Activated naive CD8-positive, alpha-beta T cell (primary cell): ENCODE results near the gene CCDC146.

Experiments used
- H3K27ac Mint-ChIP-seq: one replicate; pipeline ENCODE4 v1.8.0; 2021; ENCODE audit warnings: mixed read lengths
- H3K27me3 Mint-ChIP-seq: one replicate; pipeline ENCODE4 v1.8.0; 2021; ENCODE audit warnings: mixed read lengths
- H3K36me3 Mint-ChIP-seq: one replicate; pipeline ENCODE4 v1.8.0; 2021; ENCODE audit warnings: mixed read lengths
- H3K4me1 Mint-ChIP-seq: one replicate; pipeline ENCODE4 v1.8.0; 2021; ENCODE audit warnings: low read depth, mixed read lengths
- H3K4me3 Mint-ChIP-seq: one replicate; pipeline ENCODE4 v1.8.0; 2021; ENCODE audit warnings: mild to moderate bottlenecking, mixed read lengths
- H3K9me3 Mint-ChIP-seq: one replicate; pipeline ENCODE4 v1.8.0; 2021; ENCODE audit warnings: low read depth, mixed read lengths

CCDC146 gene

GRCh38 chr7:77244222-77244934 lies 122.0 kb downstream of the CCDC146 start:
- Mint-ChIP-seq H3K27me3 (no peaks in the 10 kb centered on the region), H3K4me1 (peaks cover 6% of the 10 kb centered on the region), H3K9me3 (no peaks in the 10 kb centered on the region), H3K36me3 (peaks cover 8% of the 10 kb centered on the region), H3K27ac (no peak overlapping the region), H3K4me3 (no peak overlapping the region)

GRCh38 chr7:77245015-77245755 lies 122.8 kb downstream of the CCDC146 start:
- H3K27ac Mint-ChIP-seq = no peak overlapping the region
- H3K4me3 Mint-ChIP-seq = no peak overlapping the region

GRCh38 chr7:77246026-77246640 lies 123.7 kb downstream of the CCDC146 start:
- H3K27me3 Mint-ChIP-seq = no peaks in the 10 kb centered on the region
- no peak overlapping the region for H3K27ac Mint-ChIP-seq
- no peaks in the 10 kb centered on the region for H3K9me3 Mint-ChIP-seq
- peaks cover 8% of the 10 kb centered on the region for H3K36me3 Mint-ChIP-seq
- H3K4me1 Mint-ChIP-seq = no peaks in the 10 kb centered on the region
- H3K4me3 Mint-ChIP-seq = no peak overlapping the region

More at GRCh38 chr7:77245015-77245755, 122.8 kb downstream of the CCDC146 start:
- Mint-ChIP-seq H3K36me3 (peaks cover 8% of the 10 kb centered on the region), H3K4me1 (peaks cover under 1% of the 10 kb centered on the region), H3K27me3 (no peaks in the 10 kb centered on the region), H3K9me3 (no peaks in the 10 kb centered on the region)

GRCh38 chr7:77247206-77247850 lies 124.9 kb downstream of the CCDC146 start:
- H3K4me3 Mint-ChIP-seq = no peak overlapping the region
- no peaks in the 10 kb centered on the region for H3K27me3 Mint-ChIP-seq
- H3K9me3 Mint-ChIP-seq = no peaks in the 10 kb centered on the region
- no peak overlapping the region for H3K27ac Mint-ChIP-seq
- no peaks in the 10 kb centered on the region for H3K4me1 Mint-ChIP-seq
- no peaks in the 10 kb centered on the region for H3K36me3 Mint-ChIP-seq

GRCh38 chr7:77248154-77248553 lies 125.7 kb downstream of the CCDC146 start:
- no peaks in the 10 kb centered on the region for H3K9me3 Mint-ChIP-seq
- no peak overlapping the region for H3K27ac Mint-ChIP-seq
- H3K36me3 Mint-ChIP-seq = no peaks in the 10 kb centered on the region
- H3K4me1 Mint-ChIP-seq = no peaks in the 10 kb centered on the region
- no peak overlapping the region for H3K4me3 Mint-ChIP-seq
- no peaks in the 10 kb centered on the region for H3K27me3 Mint-ChIP-seq

- Mint-ChIP-seq H3K9me3 (no peaks in the 10 kb centered on the region), H3K36me3 (no peaks in the 10 kb centered on the region), H3K27me3 (no peaks in the 10 kb centered on the region), H3K27ac (no peak overlapping the region), H3K4me3 (no peak overlapping the region), H3K4me1 (no peaks in the 10 kb centered on the region)
These were observed 130.1 kb downstream of the CCDC146 start for GRCh38 chr7:77252506-77252905.

GRCh38 chr7:77253151-77253550 lies 130.7 kb downstream of the CCDC146 start:
- H3K4me3 Mint-ChIP-seq = no peak overlapping the region
- H3K27ac Mint-ChIP-seq = no peak overlapping the region
- no peaks in the 10 kb centered on the region for H3K4me1 Mint-ChIP-seq
- no peaks in the 10 kb centered on the region for H3K27me3 Mint-ChIP-seq
- H3K9me3 Mint-ChIP-seq = no peaks in the 10 kb centered on the region
- H3K36me3 Mint-ChIP-seq = no peaks in the 10 kb centered on the region

- H3K27ac Mint-ChIP-seq = no peak overlapping the region
- no peaks in the 10 kb centered on the region for H3K36me3 Mint-ChIP-seq
- no peak overlapping the region for H3K4me3 Mint-ChIP-seq
- no peaks in the 10 kb centered on the region for H3K4me1 Mint-ChIP-seq
- H3K9me3 Mint-ChIP-seq = no peaks in the 10 kb centered on the region
- H3K27me3 Mint-ChIP-seq = no peaks in the 10 kb centered on the region
These were observed 132.0 kb downstream of the CCDC146 start for GRCh38 chr7:77254429-77254828.

- Mint-ChIP-seq H3K27me3 (no peaks in the 10 kb centered on the region), H3K9me3 (no peaks in the 10 kb centered on the region), H3K27ac (no peak overlapping the region)
These were observed 132.5 kb downstream of the CCDC146 start for GRCh38 chr7:77254915-77255314.

GRCh38 chr7:77258014-77258413 lies 135.6 kb downstream of the CCDC146 start:
- Mint-ChIP-seq H3K27ac (no peak overlapping the region), H3K4me3 (no peak overlapping the region), H3K36me3 (peaks cover 6% of the 10 kb centered on the region), H3K4me1 (no peaks in the 10 kb centered on the region), H3K27me3 (no peaks in the 10 kb centered on the region), H3K9me3 (no peaks in the 10 kb centered on the region)

More at GRCh38 chr7:77254915-77255314, 132.5 kb downstream of the CCDC146 start:
- Mint-ChIP-seq H3K36me3 (no peaks in the 10 kb centered on the region), H3K4me1 (no peaks in the 10 kb centered on the region), H3K4me3 (no peak overlapping the region)

GRCh38 chr7:77258593-77258992 lies 136.2 kb downstream of the CCDC146 start:
- Mint-ChIP-seq H3K4me3 (no peak overlapping the region), H3K4me1 (no peaks in the 10 kb centered on the region), H3K27me3 (no peaks in the 10 kb centered on the region), H3K9me3 (no peaks in the 10 kb centered on the region), H3K27ac (no peak overlapping the region), H3K36me3 (peaks cover 6% of the 10 kb centered on the region)

GRCh38 chr7:77262316-77262715 lies 139.9 kb downstream of the CCDC146 start:
- Mint-ChIP-seq H3K27me3 (no peaks in the 10 kb centered on the region), H3K9me3 (no peaks in the 10 kb centered on the region), H3K27ac (no peak overlapping the region), H3K36me3 (peaks cover 10% of the 10 kb centered on the region), H3K4me1 (no peaks in the 10 kb centered on the region), H3K4me3 (no peak overlapping the region)

GRCh38 chr7:77265666-77266065 lies 143.3 kb downstream of the CCDC146 start:
- Mint-ChIP-seq H3K4me3 (no peak overlapping the region), H3K27me3 (no peaks in the 10 kb centered on the region), H3K27ac (no peak overlapping the region), H3K9me3 (no peaks in the 10 kb centered on the region), H3K36me3 (peaks cover 19% of the 10 kb centered on the region), H3K4me1 (no peaks in the 10 kb centered on the region)

GRCh38 chr7:77266291-77266794 lies 143.9 kb downstream of the CCDC146 start:
- no peaks in the 10 kb centered on the region for H3K27me3 Mint-ChIP-seq
- H3K27ac Mint-ChIP-seq = no peak overlapping the region
- no peaks in the 10 kb centered on the region for H3K4me1 Mint-ChIP-seq
- H3K4me3 Mint-ChIP-seq = no peak overlapping the region
- H3K36me3 Mint-ChIP-seq = peaks cover 19% of the 10 kb centered on the region
- H3K9me3 Mint-ChIP-seq = no peaks in the 10 kb centered on the region
